Stimulated activated CD8-positive, alpha-beta memory T cell treated with anti-CD3 and anti-CD28 coated beads, Interleukin-12 subunit alpha, Interleukin-12 subunit beta, amount 100 ng/mL, for 1 hour (primary cell): ENCODE measurements around the gene LRRC8B.

Experiments used
- DNase-seq: peaks from one replicate; pipeline ENCODE4 v3.0.0-alpha.2; 2020; ENCODE audit warnings: low read depth

The LRRC8B gene

DNA sequence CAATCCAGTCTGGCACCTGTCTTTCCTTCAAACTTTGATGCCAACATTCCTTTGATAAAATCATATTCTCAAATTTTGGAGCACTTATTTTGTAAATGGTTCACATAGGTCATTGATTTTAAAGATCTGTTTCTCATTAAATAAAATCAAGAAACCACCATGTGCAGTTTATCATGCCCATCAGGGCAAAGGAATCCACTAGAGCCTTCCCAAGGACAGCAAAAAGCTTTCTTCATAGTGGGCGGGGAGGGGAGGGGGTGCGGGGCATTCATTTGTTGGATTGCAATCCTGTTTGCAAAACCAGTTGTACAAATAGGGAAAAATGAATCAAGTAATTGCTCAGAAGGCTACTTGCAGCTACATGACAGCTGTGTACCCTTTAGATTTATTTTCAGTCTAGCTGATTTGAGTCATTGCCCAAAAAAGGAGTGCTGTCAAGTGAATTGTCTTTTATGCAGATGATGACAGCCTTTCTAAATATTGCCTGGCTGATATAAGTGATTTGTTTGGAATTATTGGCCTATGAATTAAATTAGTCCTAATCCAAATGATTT lies 23.0 kb downstream of the LRRC8B start:
- DNase-seq, result no peak

DNA sequence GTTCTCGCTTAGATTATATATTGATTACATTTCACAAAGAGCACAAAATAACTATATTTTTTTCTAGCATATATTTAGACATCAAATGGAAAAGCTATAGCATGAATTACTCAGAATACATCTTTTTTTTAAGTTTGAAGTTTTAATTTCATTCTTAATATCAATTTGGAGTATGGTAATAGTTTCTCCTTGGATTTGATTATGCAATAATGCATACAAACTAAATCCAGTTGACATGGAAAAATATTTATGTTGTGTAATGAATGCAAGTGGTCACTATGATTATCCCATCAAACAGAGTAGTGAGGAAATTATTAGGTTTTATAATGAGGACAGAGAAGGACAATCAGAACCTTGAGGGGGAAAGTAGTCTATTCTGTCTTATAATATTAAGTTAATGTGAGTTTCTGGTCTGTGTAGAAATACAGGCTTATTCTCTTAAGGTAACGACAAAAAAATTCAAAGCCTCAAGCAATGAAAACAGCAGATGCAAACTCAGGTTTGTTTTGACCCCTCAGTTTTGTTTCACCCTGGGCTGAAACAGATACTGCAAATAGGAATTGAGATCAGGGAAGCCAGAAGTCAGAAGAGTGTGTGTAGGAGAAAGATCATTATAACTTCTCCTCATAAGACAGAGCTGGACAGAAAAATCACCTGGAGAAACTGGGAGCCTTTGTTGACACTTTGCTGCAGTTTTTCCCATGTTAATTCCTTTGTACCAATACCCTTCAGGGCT lies 23.7 kb downstream of the LRRC8B start:
- DNase-seq, result no peak

DNA sequence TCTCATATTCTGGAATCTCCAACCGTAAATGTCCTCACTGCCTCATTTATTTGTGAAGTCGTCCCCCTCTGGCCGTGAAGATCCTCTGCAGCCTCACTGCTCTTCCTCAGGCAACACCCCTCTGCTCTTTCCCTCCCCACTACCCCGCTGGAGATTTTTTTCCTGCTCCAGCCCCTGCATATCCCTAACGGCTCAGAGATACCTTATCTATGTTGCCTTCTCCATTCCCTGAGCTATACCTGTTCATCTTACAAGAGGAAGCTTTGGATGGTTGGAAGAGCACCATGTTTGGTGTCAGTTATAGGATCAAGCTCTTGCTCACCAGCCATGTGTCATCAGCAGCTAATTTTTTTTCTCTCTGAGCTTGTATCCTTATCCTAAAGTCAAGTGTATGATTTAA lies 26.4 kb downstream of the LRRC8B start:
- DNase-seq, result no peak

DNA sequence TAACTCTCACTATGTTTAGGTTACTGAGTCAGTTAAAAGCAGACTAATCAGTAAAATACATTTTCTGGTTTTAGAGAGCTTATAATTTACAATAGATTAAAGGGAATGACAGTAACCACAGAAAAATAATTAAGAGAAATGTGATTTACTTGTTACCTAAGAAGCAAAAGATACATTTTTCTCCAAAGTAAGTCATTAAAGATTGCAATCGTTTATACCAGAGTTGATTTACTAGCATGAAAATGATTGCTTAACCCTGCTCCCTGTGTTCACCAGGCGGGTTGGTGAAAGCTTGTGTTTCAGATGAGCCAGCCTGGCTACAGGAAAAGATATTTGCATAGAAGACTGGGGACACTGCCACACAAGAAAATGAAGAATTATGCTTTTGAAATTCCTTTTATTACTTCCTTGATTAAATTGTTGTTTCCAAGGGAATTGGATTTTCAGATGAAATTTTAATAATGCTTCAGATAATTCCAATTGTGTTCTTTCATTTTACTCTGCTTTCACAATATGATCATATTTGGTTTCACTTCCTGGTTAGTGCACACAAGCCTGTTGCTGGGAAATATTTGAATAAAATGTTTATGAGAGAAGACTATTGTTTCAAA lies 27.9 kb downstream of the LRRC8B start:
- no peak for DNase-seq

DNA sequence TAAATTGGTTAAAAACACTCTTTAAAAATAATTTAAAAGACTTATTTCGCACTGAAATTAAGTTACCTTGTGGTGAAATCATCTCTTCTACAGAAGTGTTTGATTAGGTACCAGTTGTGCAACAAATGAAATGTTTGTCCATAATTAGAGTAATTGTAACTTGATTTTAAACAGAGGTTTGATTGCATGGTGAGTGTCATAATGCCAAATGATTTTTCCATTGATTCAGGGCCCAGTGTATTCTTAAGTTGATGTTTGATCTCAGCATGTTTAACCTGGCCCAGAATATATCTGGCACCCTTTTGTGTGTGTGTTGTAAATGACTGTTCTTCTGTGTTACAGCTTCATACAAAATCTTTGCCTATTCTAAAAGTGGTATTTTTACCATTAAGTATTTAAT lies 28.5 kb downstream of the LRRC8B start:
- DNase-seq, result no peak

DNA sequence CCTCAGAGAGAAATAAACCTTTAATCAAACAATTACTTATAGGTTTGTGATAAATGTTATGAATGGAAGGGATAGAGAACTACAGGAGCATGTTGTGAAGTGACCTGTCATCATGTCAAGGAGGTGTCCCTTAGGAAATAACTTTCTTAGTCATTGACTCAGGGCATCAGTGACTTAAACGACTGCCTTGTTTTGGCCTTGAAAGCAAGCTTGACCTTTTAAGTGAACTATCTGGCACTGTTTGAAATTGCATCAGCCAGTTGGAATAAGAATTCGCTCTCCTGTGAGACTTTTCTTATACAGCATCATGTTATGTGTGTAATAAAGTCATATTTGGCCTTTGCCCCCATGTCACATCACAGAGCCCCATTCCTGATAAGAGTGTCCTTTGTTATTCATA lies 30.9 kb downstream of the LRRC8B start:
- no peak for DNase-seq

DNA sequence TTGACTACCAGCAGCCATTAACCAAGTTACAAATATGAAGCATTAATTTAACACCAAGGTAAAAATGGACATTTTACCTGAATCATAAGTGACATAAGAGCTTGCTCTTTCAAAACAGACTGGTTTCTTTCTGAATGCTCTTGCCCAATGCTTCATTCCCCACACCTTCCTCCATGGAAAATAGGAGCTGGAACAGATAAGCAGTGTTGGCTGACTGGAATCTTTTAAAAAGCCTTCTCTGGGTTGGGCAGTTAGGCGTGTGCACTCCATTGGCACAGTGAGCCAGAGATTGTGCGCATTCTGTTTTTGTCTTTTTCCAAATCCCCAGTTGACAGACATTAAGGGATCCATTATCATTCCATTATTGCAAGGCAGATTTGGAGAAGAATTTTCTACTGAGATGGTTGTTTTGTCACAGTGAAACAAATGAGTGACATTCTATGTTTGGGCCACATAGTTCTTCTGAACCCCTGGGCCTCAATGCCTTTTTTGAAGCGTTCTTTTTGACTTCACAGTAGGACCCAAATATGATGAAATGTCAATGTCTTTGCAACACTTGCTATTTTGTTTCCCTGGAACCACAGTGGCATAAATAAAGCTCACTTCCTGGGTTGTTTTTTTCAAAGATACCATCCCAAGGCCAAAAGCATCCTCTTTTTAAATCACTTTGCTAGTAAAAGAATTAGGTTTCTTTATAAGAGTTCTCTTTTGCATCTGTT lies 32.3 kb downstream of the LRRC8B start:
- DNase-seq, result no peak

DNA sequence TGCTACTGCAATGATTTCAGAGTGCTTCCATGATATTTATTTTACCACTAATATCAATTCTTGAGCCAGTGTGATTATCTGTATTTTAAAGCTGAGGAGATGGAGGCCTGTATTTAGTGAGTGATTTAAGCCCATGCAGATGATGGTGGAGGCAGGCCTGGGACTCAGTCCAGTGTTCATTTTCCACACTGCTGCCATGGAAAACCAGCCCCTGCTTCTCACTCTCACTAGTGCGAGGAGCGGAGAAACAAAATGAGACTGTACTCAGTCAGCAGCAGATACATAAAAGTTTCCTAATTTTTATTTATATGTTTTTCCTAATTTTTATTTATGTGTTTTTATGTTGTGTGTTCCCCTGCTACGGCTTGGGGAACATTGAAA lies 32.8 kb downstream of the LRRC8B start:
- DNase-seq, result no peak

DNA sequence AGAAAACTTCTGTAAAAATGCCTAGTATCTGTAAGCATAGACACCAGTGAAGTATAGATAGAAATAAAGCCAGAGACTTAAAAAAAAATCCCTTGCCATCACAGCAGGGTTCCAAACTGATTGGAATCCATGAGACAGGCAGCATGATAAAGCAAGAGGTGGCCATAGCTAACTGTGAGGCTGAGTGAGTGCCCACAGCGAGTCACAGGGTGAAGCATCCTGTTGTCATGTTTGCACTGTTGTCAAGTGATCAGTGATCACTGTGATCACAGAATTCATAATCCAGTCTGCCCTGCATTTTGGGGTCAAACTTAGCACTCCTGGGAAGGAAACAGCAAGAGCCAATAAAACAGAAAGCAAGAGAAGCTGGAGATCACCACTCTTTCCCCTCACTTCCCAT lies 33.3 kb downstream of the LRRC8B start:
- no peak for DNase-seq

DNA sequence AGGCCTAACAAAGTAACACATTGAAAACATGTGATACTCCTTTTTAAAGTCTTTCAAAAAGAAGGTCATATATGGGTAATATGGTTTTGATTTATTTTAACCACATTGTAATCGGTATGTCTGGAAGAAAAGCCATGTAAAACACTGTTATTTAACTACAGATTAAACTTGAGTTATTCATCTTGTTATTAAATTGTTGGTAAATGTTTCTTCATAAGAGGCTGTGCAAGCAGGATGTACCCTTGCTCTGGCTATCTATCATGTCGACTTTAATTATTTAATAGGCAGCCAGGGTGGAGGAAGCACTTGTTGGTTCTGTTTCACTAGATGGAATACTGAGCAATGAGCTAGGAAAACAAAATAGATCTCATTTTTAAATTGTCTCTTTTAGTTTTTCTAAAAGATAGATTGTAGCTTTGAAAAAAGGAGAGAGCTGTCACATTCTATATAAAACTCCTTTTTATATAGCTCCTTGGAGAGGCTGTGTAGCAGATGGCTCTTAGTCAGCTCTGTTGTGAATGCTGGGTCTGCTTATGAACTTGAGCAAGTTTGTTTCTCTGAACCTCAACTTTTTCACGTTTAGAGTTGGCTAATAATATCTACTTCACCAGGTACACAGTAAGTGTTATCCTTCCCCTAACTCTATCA lies 39.5 kb downstream of the LRRC8B start:
- no peak for DNase-seq

DNA sequence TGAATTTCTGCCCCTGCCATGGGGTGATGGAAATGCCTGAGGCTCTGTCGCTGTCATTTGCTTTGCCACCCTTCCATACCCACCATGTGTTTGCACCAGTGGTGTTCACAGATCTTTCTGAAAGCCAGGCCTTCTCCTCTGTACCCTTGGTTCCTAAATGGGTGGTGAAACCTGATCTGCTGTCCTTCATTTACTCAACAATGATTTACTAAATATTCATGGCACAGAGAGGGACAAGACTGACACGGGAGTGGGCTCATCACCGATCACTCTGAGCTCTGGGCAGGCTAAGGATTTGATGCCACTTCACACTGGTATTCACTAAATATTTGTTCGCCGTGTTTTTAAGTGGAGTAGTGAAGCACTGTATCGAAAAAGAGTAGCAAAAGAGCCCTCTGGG lies 40.9 kb downstream of the LRRC8B start:
- DNase-seq, result no peak

DNA sequence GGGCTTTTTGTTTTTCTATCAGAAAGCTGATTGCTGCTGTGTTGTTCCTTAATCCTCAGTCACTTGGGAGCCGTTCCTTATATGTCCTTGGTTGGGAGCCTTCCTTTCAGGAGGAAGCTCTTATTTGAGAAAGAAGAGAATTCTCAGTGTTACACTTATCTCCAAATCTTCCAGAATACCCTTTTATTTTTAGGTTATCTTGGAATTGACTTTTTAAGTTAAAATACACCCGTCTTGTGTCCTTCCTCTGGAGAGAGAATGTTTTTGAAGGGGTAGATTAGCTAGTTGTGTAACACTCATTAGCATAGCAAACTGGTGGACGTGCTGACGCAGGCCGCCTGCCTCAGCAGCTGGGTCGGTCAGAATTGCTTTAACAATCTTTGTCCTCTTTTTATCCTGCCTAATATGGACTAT lies 42.1 kb downstream of the LRRC8B start:
- no peak for DNase-seq

DNA sequence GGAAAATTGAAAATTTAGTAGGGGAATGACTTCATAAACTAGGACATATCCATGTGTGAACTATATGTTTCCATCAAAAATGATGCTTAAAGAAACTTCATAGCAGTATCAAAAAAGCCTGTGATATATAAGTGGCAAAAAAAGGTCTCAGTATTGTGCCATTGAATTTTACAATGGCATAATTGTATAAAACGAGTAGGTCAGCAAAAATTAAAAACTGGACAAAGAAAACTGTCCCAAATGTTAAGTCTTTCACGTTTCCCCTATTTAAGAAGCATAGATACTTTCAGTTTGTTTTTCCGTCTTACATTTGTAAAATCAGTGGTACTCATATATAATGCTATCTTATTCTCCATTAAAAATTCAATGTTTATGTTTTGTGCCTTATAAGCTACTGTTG lies 43.2 kb downstream of the LRRC8B start:
- no peak for DNase-seq

DNA sequence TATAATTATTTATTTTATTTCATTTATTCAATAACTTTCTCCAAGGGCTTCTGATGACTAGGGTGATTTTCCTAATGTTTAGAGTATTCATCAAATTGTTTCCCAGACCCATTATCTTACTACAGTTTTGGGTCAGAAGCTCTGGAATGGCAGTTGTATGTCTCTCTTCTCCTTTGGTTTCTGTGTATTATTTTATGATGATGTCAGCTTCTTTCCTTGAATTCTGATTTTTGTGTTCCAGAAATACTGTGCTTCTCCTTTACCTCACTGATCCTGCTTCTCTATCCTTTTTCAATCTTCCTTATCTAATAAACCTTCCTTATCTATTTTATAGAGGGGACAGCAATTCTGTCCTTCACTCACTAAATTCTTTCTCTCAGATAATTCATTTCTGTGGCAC lies 48.8 kb downstream of the LRRC8B start:
- DNase-seq, result no peak

DNA sequence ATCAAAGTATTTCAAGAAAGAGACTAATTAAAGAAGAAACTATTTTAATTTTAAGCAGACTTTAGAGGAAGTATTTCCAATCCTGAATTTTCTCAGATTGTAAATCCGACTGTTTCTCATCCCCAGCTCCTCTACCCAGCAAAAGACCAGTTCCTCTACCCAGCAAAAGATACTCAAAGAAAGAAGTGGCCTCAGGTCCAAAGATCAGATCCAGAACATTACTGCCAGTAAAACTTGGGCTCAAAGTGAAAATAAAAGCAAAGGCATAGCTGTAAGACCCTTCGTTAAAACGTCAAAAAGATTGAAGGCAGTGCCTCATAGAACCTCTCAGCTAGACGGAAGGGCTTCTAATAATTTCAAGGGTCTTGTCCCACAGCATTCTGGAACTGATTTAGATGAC lies 50.0 kb downstream of the LRRC8B start:
- no peak for DNase-seq

DNA sequence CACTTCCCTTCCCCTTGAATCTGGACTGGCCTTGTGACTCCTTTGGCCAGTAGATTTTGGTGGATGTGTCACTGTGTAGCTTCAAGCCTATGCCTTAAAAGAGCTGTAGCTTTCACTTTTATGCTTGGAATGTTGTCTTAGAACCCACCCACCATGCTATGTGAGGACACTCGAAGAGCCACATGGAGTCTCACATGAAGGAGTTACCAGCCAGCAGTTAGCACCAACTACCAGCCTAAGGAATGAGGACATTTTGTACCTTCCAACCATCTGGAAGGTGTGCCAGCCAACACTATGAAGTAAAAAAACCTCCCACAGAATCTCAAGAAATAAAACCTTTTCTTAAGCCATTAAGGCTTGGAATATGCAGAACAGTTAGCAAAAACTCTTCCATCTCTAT lies 50.6 kb downstream of the LRRC8B start:
- no peak for DNase-seq

DNA sequence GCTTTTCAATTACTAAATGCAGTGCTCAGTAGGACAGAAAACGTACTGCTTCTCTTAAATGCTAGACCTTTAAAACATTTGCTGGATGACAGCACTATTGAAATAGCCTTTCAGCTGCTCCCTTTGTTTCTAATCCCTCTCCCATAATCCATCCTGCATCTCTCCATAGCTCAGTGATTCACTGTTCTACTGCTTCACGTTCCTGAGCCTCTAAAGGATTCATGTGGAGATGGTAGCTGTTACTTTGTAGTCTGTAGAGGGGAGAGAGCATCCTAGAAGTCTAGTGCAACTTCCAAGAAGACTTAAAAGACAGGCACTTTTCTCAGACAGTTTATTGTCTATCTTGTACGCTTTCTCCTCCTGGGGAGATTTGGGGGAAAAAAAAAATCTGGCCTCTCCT lies 51.4 kb downstream of the LRRC8B start:
- no peak for DNase-seq

DNA sequence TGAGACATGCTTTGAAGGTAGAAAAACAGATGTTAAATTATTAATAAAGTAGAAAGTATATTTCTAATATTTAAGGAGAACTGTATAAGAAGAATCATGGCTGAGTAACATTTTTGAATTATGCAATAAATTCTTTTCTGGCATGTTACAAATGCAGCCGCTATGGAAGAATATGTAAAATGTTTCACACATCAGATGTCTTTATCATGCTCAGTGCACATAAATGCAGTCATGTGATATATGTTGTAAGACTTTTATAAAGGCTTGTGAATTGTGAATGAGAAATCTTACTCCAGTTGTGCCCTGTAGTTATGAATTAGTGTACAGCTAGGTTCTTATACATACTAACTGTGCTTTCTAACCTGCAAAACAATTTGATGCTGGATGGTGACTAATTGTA lies 53.5 kb downstream of the LRRC8B start:
- no peak for DNase-seq

DNA sequence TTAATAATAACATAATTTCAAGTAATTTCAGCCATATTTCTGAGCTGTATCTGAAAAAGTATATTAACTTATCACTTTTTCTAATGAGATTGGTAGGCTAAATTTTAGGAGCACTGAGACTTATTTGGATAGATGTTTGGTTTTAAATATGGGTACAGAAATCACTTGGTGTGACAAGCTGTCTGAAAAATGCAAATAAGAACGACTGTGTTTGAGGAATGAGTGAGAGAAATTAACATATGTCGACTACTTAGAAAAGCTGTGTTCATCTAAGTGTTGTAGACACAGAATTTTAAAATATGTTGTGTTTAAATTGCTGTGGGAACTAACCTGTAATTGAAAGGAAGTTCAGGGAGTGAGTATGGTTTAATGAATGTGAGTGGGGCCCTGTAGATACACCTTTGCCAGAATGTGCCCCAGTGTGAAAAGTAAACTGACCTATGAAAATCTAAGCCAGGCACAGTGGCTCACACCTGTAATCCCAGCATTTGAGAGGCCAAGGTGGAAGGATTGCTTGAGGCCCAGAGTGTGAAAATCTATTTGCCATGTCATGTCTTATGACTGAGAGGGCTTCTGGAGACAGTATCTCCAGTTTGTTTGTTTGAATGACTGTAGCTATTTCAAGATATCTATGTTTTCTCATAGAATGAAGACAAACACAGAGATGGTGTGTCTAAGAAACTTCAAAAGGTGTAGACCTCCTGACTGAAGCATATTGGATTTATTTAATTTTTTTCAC lies 54.5 kb downstream of the LRRC8B start:
- DNase-seq, result no peak

DNA sequence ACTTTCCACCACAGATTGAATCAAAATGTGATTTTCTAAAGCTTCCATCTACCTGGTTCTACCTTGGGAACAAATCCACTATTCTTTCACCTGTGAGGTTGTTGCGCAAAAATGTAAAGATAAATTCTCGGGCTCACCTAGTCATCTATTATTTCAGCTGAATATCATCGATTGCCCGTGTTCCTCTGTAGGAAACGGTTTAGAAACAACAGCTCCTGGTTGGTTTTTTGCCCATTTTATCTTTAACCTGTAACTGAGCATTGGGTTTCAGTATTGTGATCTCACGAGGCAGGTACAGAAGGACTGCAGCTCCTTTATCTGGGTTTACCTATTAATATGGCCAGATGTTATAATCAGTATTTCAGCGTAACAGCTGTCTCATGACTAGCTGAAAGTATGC lies 55.4 kb downstream of the LRRC8B start:
- DNase-seq, result no peak

DNA sequence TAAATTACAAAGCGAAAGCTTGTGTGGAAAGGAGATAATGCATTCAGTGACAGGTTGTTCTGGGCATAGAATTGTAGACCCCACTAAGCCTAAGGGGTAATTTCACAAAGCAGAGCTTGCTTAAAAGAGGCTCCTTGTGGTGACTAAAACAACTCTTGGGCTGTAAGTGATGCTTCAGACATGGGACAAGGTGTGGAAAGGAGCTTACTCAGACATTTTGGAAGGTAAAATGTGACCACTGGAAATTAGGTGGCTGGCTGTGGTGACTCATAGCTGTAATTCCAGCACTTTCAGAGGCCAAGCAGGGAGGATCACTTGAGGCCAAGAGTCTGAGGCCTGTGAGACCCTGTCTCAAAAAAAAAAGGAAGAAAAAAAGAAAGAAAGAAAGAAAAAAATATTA lies 57.2 kb downstream of the LRRC8B start:
- DNase-seq, result no peak

DNA sequence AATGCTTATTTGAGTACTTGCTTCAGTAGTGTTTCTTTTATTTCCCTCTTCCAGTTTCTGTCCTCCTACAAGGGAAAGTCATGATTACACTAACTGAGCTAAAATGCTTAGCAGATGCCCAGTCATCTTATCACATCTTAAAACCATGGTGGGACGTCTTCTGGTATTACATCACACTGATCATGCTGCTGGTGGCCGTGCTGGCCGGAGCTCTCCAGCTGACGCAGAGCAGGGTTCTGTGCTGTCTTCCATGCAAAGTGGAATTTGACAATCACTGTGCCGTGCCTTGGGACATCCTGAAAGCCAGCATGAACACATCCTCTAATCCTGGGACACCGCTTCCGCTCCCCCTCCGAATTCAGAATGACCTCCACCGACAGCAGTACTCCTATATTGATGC lies 57.9 kb downstream of the LRRC8B start:
- no peak for DNase-seq
